Measurements from ENCODE around the gene NLRC4. TPM values are rescaled to one million over a fixed set of nuclear protein-coding genes. Genes with fewer than 3 reads are reported as not detected.
"Not testable (repeated sequence)": the region's sequence is repeated elsewhere in the genome, so short reads cannot be mapped to it uniquely, and the experiment has no call there.

The NLRC4 gene
- total RNA-seq, 4 donors from 2014 or later: 2.8 to 8.9 (median 6.7) TPM

DNA sequence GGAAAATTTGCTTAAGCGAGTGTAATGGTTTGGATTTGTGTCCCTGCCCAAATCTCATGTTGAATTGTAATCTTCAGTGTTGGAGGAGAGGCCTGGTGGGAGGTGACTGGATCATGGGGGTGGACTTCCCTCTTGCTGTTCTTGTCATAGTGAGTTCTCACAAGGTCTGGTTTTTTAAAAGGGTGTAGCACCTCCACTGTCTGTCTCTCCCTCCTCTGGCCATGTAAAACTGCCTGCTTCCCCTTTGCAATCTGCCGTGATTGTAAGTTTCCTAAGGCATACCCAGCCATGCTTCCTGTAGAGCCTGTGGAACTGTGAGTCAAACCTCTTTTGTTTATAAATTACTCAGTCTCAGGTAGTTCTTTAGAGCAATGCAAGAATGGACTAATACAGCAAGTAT is 19.6 kb upstream of the NLRC4 start:
- ATAC-seq (ENCODE audit: low FRiP score) (no peak), DNase-seq (ENCODE audit: low spot score) (no peak)
- TF ChIP-seq, protein P1, sequence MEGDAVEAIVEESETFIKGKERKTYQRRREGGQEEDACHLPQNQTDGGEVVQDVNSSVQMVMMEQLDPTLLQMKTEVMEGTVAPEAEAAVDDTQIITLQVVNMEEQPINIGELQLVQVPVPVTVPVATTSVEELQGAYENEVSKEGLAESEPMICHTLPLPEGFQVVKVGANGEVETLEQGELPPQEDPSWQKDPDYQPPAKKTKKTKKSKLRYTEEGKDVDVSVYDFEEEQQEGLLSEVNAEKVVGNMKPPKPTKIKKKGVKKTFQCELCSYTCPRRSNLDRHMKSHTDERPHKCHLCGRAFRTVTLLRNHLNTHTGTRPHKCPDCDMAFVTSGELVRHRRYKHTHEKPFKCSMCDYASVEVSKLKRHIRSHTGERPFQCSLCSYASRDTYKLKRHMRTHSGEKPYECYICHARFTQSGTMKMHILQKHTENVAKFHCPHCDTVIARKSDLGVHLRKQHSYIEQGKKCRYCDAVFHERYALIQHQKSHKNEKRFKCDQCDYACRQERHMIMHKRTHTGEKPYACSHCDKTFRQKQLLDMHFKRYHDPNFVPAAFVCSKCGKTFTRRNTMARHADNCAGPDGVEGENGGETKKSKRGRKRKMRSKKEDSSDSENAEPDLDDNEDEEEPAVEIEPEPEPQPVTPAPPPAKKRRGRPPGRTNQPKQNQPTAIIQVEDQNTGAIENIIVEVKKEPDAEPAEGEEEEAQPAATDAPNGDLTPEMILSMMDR (IDR thresholded peaks at IDR 0.05): no peak

GRCh38 chr2:32278478-32278853 is 13.8 kb upstream of the NLRC4 start:
- TF ChIP-seq, protein P1 (IDR thresholded peaks at IDR 0.05): no peak
- DNase-seq (ENCODE audit: low spot score): no peak
- ATAC-seq (ENCODE audit: low FRiP score): no peak

DNA sequence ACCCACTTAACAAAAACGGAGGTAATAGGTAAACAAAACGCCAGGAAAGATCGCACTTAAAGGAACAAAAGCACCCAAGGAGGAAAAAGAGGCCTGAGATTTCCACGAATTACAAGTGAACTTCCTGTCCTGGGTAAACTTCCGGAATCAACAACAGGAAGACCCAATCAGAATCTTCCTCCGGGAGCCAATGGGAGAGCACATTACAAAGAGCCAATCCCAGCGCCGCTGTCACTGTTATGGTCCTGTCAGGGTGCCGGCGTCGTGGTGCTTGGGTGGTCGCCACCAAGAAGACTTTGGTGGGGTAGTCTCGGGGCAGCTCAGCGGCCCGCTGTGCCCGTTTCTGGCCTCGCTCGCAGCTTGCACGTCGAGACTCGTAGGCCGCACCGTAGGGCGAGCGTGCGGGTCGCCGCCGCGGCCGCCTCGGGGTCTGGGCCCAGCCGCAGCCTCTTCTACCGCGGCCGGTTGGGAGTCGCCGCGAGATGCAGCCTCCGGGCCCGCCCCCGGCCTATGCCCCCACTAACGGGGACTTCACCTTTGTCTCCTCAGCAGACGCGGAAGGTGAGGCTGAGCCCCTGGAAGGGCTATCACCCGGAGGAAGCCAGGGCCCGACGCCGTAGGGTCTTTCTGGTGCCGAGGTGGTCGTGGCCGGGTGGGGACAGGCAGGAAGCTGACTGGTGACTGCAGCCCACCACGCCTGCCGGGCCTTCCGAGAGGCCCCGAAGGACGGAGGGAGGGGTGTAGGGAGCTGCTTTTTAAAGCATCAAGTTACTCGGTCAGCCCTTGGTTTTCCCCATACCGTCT is 13.2 kb upstream of the NLRC4 start, which contains the start of gene YIPF4:
Gene YIPF4, plus strand, starts transcription at position 231 of the 804 bp plus-strand sequence. Its CDS starts 252 bp downstream, at position 483.
- TF ChIP-seq, protein P1 (IDR thresholded peaks at IDR 0.05): no peak
- peak; percentile 98 for ATAC-seq (ENCODE audit: low FRiP score)
- peak; percentile 88 for DNase-seq (ENCODE audit: low spot score)

DNA sequence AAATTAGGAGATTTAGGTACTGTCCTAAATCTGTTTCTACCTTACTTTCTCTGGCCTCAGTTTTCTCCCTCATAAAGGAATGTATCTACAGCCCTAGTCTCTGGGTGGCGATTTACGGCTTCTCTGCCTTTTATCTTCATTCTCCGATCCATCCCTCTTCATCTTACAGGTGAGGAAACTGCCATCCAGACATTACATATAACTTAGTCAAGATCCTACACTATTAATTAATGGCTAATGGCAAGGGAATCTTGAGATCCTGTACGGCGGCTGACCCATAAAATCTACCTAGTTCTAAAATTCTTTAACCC is 12.6 kb upstream of the NLRC4 start:
- DNase-seq (ENCODE audit: low spot score): no peak
- TF ChIP-seq, protein P1 (IDR thresholded peaks at IDR 0.05): no peak
- no peak for ATAC-seq (ENCODE audit: low FRiP score)

DNA sequence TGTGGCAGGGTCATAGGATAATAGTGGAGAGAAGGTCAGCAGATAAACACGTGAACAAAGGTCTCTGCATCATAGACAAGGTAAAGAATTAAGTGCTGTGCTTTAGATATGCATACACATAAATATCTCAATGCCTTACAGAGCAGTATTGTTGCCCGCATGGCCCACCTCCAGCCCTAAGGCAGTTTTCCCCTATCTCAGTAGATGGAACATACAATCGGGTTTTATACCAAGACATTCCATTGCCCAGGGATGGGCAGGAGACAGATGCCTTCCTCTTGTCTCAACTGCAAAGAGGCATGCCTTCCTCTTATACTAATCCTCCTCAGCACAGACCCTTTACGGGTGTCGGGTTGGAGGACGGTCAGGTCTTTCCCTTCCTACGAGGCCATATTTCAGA is 11.1 kb upstream of the NLRC4 start:
- not testable (repeated sequence) for ATAC-seq (ENCODE audit: low FRiP score); DNase-seq (ENCODE audit: low spot score)

DNA sequence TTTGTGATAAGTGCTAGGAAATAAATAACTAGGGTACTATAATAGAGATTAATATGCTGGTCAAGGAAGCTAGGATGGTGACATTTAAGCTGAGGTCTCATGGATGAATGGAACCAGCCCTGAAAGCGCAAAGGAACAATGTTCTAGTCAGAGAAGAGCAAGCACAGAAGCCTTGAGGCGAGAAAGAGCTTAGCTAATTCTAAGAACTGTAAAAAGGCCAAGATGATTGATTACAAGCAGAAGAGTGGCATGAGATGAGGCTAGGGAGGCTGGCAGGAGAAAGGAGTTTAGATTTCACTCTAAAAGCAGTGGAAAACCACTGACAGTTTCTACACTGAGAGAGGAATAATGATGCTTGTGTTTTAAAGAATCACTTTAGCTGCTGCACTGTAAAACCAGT is 9.6 kb upstream of the NLRC4 start:
- no peak for ATAC-seq (ENCODE audit: low FRiP score)
- TF ChIP-seq, protein P1 (IDR thresholded peaks at IDR 0.05): no peak

DNA sequence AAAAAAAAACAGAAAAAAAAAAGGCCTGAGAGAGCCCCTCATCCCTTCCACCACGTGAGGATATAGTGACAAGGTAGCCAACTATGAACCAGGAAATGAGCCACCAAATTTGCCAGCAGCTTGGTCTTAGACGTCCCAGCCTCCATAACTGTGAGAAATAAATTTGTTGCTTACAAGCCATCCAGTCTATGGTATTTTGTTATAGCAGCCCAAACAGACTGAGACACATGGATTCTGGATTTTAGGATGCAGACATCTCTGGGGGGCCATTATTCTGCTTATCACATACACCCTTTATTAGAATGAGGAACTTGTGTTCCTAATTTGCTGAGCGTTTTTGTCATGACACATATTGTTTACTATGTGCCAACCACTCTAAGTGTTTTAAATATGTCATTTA is 7.6 kb upstream of the NLRC4 start:
- TF ChIP-seq, protein P1 (IDR thresholded peaks at IDR 0.05): no peak
- ATAC-seq (ENCODE audit: low FRiP score): no peak
- no peak for DNase-seq (ENCODE audit: low spot score)

More for the DNA sequence above, 9.6 kb upstream of the NLRC4 start:
- DNase-seq (ENCODE audit: low spot score): no peak
